WTC11 (cell line): ENCODE measurements around the gene PDCD1. TPM values are rescaled to one million over a fixed set of nuclear protein-coding genes. Genes with fewer than 3 reads are reported as not detected.
"Not testable (repeated sequence)": the region's sequence is repeated elsewhere in the genome, so short reads cannot be mapped to it uniquely, and the experiment has no call there.

Experiments used
- ATAC-seq: fragments of 200-7000 bp; cut with Tn5 transposase; 2 replicates; pipeline ENCODE4 v1.10.0; 2021; ENCODE audit warnings: mild to moderate bottlenecking, moderate library complexity
- CTCF ChIA-PET: fragments of 300-600 bp; sonication (Branson Sonifier 250); formaldehyde crosslinking; loops from one replicate; lab custom pipeline; 2021; ENCODE audit warnings: antibody characterized with exemption; lab: Charles Lee
- POLR2A ChIA-PET: fragments of 350-600 bp; sonication (Branson Sonifier 250); formaldehyde crosslinking; loops from one replicate; lab custom pipeline; 2021; ENCODE audit warnings: antibody characterized with exemption; lab: Charles Lee
- DNase-seq: peaks from one replicate; pipeline ENCODE4 v3.0.0; 2021; ENCODE audit warnings: low spot score
- H3K27ac Mint-ChIP-seq: 2 replicates; pipeline ENCODE4 v1.8.0; 2021; ENCODE audit warnings: mixed read lengths
- H3K27me3 Mint-ChIP-seq: 2 replicates; pipeline ENCODE4 v1.8.0; 2021; ENCODE audit warnings: low read depth, mild to moderate bottlenecking, moderate library complexity, mixed read lengths
- H3K36me3 Mint-ChIP-seq: 2 replicates; pipeline ENCODE4 v1.8.0; 2021; ENCODE audit warnings: mixed read lengths
- H3K4me1 Mint-ChIP-seq: 2 replicates; pipeline ENCODE4 v1.8.0; 2022; ENCODE audit warnings: mixed read lengths
- H3K4me3 Mint-ChIP-seq: 2 replicates; pipeline ENCODE4 v1.8.0; 2021; ENCODE audit warnings: mild to moderate bottlenecking, moderate library complexity, mixed read lengths
- H3K9me3 Mint-ChIP-seq: 2 replicates; pipeline ENCODE4 v1.8.0; 2021; ENCODE audit warnings: mixed read lengths
- ELF4 ChIP-seq: sonication (generic); formaldehyde crosslinking; IDR thresholded peaks from 2 replicates; pipeline ENCODE4 v1.8.1; 2022; ENCODE audit warnings: low read depth, mild to moderate bottlenecking, moderate library complexity, missing genetic modification reagents
- ETV6 ChIP-seq: sonication (generic); formaldehyde crosslinking; IDR thresholded peaks from 2 replicates; pipeline ENCODE4 v1.8.1; 2022; ENCODE audit warnings: mild to moderate bottlenecking, missing genetic modification reagents
- GABPB1 ChIP-seq: sonication (generic); formaldehyde crosslinking; IDR thresholded peaks from 2 replicates; pipeline ENCODE4 v1.8.1; 2023; ENCODE audit warnings: mild to moderate bottlenecking, missing genetic modification reagents
- GRHL2 ChIP-seq: fragments of 250-450 bp; sonication (Bioruptor Pico); IDR thresholded peaks from 2 replicates; pipeline ENCODE4 v1.8.0; 2022; ENCODE audit warnings: mild to moderate bottlenecking, moderate library complexity; ENCODE audit not compliant: insufficient replicate concordance, severe bottlenecking
- IRF2 ChIP-seq: sonication (generic); formaldehyde crosslinking; IDR thresholded peaks from 2 replicates; pipeline ENCODE4 v1.8.0; 2022; ENCODE audit warnings: low read depth, missing genetic modification reagents, borderline replicate concordance
- MXD4 ChIP-seq: fragments of 250-450 bp; sonication (Bioruptor Pico); IDR thresholded peaks from 2 replicates; pipeline ENCODE4 v1.8.0; 2021; ENCODE audit warnings: mild to moderate bottlenecking, moderate library complexity, borderline replicate concordance
- NFE2L1 ChIP-seq: sonication (generic); formaldehyde crosslinking; IDR thresholded peaks from 2 replicates; pipeline ENCODE4 v1.8.1; 2023; ENCODE audit warnings: missing genetic modification reagents
- NR1H2 ChIP-seq: sonication (generic); formaldehyde crosslinking; IDR thresholded peaks from 2 replicates; pipeline ENCODE4 v1.9.0; 2021; ENCODE audit warnings: mild to moderate bottlenecking, moderate library complexity, missing genetic modification reagents
- PRRX2 ChIP-seq: fragments of 250-450 bp; sonication (Bioruptor Pico); IDR thresholded peaks from 2 replicates; pipeline ENCODE4 v1.8.0; 2021; ENCODE audit warnings: mild to moderate bottlenecking
- RELA ChIP-seq: sonication (generic); formaldehyde crosslinking; IDR thresholded peaks from 2 replicates; pipeline ENCODE4 v1.8.1; 2022; ENCODE audit warnings: missing genetic modification reagents, mild to moderate bottlenecking, borderline replicate concordance
- RORB ChIP-seq: fragments of 250-450 bp; sonication (Bioruptor Pico); IDR thresholded peaks from 2 replicates; pipeline ENCODE4 v1.9.0; 2021; ENCODE audit warnings: mild to moderate bottlenecking
- SMAD3 ChIP-seq: sonication (generic); formaldehyde crosslinking; IDR thresholded peaks from 2 replicates; pipeline ENCODE4 v1.8.0; 2022; ENCODE audit warnings: missing genetic modification reagents, mild to moderate bottlenecking, borderline replicate concordance
- SMAD4 ChIP-seq: sonication (generic); formaldehyde crosslinking; IDR thresholded peaks from 2 replicates; pipeline ENCODE4 v1.8.0; 2022; ENCODE audit warnings: mild to moderate bottlenecking, missing genetic modification reagents
- ZNF423 ChIP-seq: fragments of 250-450 bp; sonication (Bioruptor Pico); IDR thresholded peaks from 2 replicates; pipeline ENCODE4 v2.1.2; 2022; ENCODE audit warnings: mild to moderate bottlenecking, moderate library complexity
- total RNA-seq: library from RNA; stranded (reverse); gene quantifications from 3 replicates; pipeline ENCODE4 v1.2.3, GENCODE V29; 2021
- TF ChIP-seq, protein P1 (sequence below): sonication (generic); formaldehyde crosslinking; IDR thresholded peaks from 2 replicates; pipeline ENCODE4 v1.8.1; 2022; ENCODE audit warnings: mild to moderate bottlenecking, missing genetic modification reagents, moderate library complexity, borderline replicate concordance
- TF ChIP-seq, protein P2 (sequence below): fragments of 250-450 bp; sonication (Bioruptor Pico); IDR thresholded peaks from 2 replicates; pipeline ENCODE4 v2.1.2; 2022; ENCODE audit warnings: mild to moderate bottlenecking, moderate library complexity
- TF ChIP-seq, protein P3 (sequence below): sonication (generic); formaldehyde crosslinking; IDR thresholded peaks from 2 replicates; pipeline ENCODE4 v1.8.0; 2022; ENCODE audit warnings: mild to moderate bottlenecking, missing genetic modification reagents
- TF ChIP-seq, protein P4 (sequence below): sonication (generic); formaldehyde crosslinking; IDR thresholded peaks from 2 replicates; pipeline ENCODE4 v1.8.1; 2023; ENCODE audit warnings: mild to moderate bottlenecking, moderate library complexity, missing genetic modification reagents
- TF ChIP-seq, protein P5 (sequence below): sonication (generic); formaldehyde crosslinking; IDR thresholded peaks from 2 replicates; pipeline ENCODE4 v1.8.0; 2022; ENCODE audit warnings: mild to moderate bottlenecking, missing genetic modification reagents
- TF ChIP-seq, protein P6 (sequence below): fragments of 250-450 bp; sonication (Bioruptor Pico); IDR thresholded peaks from 2 replicates; pipeline ENCODE4 v1.8.0; 2021; ENCODE audit warnings: mild to moderate bottlenecking
- TF ChIP-seq, protein P7 (sequence below): sonication (generic); formaldehyde crosslinking; IDR thresholded peaks from 2 replicates; pipeline ENCODE4 v1.8.1; 2023; ENCODE audit warnings: mild to moderate bottlenecking, missing genetic modification reagents, moderate library complexity

Gene PDCD1
- total RNA-seq, 1 experiment from 2014 or later, result 0.52 TPM

DNA sequence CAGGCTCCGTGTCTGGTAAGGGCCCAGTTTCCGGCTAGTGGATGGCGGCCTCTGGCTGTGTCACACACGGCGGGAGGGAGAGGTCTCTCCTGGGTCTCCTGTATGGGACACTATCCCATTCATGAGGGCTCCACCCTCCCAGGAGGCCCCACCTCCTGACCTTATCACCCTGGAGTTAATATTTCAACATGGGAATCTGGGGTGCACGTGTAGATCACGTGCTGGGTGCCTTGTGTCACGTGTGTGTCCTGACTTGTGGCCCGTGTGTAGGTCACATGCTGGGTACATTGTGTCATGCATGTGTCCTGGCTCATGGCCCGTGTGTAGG is 39.8 kb downstream of the PDCD1 start:
- peaks cover 7% of the 10 kb centered on the region; the same call in 1 of the 2 replicates for H3K4me1 Mint-ChIP-seq

DNA sequence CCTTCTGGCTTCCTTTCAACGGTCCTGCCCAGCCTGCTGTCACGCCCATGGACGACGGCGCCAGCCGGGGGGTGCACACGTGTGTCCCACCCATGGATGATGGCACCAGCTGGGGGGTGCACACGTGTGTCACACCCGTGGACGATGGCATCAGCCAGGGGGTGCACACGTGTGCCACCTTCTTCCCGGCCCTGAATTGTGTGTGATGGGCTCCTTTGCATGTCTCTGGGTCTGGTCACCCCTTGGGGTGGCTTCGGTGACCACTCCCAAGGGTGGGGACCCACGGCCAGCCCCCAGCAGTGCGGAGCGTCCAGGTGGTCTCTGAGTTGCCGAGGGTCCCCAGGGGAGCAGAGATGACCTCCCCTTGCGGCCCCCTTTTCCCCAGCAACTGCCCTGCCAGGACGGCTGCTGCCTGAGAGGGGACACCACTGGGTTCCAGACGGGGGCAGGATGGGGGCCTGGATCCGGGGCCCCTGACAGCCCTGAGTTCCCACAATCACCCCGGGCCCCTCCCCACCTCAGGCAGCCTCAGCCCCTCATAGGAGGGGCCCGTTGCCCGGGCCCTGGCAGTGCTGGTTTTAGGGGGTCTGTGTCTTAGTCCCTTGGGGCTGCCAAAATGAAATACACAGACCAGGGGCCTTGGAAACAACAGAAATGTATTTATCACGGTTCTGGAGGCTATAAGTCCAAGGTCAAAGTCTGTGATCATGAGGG is 40.3 kb downstream of the PDCD1 start:
- POLR2A ChIA-PET, result no interaction called here
- Mint-ChIP-seq H3K4me3 (no peak overlapping the region), H3K4me1 (peaks cover 7% of the 10 kb centered on the region; the same call in 1 of the 2 replicates), H3K27me3 (peaks cover 3% of the 10 kb centered on the region; the same call in 1 of the 2 replicates), H3K9me3 (peaks cover 6% of the 10 kb centered on the region), H3K27ac (no peak overlapping the region), H3K36me3 (no peaks in the 10 kb centered on the region)
- DNase-seq (no peak), ATAC-seq (no peak)
- CTCF ChIA-PET, result no interaction called here
- no peak for TF ChIP-seq SMAD4
- TF ChIP-seq, protein P1, sequence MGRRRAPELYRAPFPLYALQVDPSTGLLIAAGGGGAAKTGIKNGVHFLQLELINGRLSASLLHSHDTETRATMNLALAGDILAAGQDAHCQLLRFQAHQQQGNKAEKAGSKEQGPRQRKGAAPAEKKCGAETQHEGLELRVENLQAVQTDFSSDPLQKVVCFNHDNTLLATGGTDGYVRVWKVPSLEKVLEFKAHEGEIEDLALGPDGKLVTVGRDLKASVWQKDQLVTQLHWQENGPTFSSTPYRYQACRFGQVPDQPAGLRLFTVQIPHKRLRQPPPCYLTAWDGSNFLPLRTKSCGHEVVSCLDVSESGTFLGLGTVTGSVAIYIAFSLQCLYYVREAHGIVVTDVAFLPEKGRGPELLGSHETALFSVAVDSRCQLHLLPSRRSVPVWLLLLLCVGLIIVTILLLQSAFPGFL (CRISPR knock-in tag), result no peak
- TF ChIP-seq, protein P2, sequence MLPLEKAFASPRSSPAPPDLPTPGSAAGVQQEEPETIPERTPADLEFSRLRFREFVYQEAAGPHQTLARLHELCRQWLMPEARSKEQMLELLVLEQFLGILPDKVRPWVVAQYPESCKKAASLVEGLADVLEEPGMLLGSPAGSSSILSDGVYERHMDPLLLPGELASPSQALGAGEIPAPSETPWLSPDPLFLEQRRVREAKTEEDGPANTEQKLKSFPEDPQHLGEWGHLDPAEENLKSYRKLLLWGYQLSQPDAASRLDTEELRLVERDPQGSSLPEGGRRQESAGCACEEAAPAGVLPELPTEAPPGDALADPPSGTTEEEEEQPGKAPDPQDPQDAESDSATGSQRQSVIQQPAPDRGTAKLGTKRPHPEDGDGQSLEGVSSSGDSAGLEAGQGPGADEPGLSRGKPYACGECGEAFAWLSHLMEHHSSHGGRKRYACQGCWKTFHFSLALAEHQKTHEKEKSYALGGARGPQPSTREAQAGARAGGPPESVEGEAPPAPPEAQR (CRISPR knock-in tag), result no peak
- TF ChIP-seq, protein P3, sequence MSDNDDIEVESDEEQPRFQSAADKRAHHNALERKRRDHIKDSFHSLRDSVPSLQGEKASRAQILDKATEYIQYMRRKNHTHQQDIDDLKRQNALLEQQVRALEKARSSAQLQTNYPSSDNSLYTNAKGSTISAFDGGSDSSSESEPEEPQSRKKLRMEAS (CRISPR knock-in tag), result no peak
- no peak for TF ChIP-seq ETV6 (CRISPR knock-in tag)
- no peak for TF ChIP-seq MXD4
- TF ChIP-seq RORB (CRISPR knock-in tag), result no peak
- TF ChIP-seq IRF2 (CRISPR knock-in tag), result no peak
- TF ChIP-seq GABPB1 (CRISPR knock-in tag), result no peak
- no peak for TF ChIP-seq ZNF423 (CRISPR knock-in tag)
- TF ChIP-seq NFE2L1 (CRISPR knock-in tag), result no peak
- TF ChIP-seq ELF4, result no peak
- no peak for TF ChIP-seq GRHL2 (CRISPR knock-in tag)
- TF ChIP-seq NR1H2 (CRISPR knock-in tag), result no peak
- TF ChIP-seq, protein P4, sequence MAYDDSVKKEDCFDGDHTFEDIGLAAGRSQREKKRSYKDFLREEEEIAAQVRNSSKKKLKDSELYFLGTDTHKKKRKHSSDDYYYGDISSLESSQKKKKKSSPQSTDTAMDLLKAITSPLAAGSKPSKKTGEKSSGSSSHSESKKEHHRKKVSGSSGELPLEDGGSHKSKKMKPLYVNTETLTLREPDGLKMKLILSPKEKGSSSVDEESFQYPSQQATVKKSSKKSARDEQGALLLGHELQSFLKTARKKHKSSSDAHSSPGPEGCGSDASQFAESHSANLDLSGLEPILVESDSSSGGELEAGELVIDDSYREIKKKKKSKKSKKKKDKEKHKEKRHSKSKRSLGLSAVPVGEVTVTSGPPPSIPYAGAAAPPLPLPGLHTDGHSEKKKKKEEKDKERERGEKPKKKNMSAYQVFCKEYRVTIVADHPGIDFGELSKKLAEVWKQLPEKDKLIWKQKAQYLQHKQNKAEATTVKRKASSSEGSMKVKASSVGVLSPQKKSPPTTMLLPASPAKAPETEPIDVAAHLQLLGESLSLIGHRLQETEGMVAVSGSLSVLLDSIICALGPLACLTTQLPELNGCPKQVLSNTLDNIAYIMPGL (CRISPR knock-in tag), result no peak
- no peak for TF ChIP-seq PRRX2 (CRISPR knock-in tag)
- TF ChIP-seq, protein P5, sequence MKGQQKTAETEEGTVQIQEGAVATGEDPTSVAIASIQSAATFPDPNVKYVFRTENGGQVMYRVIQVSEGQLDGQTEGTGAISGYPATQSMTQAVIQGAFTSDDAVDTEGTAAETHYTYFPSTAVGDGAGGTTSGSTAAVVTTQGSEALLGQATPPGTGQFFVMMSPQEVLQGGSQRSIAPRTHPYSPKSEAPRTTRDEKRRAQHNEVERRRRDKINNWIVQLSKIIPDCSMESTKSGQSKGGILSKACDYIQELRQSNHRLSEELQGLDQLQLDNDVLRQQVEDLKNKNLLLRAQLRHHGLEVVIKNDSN (CRISPR knock-in tag), result no peak
- TF ChIP-seq RELA, result no peak
- TF ChIP-seq, protein P6, sequence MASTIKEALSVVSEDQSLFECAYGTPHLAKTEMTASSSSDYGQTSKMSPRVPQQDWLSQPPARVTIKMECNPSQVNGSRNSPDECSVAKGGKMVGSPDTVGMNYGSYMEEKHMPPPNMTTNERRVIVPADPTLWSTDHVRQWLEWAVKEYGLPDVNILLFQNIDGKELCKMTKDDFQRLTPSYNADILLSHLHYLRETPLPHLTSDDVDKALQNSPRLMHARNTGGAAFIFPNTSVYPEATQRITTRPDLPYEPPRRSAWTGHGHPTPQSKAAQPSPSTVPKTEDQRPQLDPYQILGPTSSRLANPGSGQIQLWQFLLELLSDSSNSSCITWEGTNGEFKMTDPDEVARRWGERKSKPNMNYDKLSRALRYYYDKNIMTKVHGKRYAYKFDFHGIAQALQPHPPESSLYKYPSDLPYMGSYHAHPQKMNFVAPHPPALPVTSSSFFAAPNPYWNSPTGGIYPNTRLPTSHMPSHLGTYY (CRISPR knock-in tag), result no peak
- TF ChIP-seq, protein P7, sequence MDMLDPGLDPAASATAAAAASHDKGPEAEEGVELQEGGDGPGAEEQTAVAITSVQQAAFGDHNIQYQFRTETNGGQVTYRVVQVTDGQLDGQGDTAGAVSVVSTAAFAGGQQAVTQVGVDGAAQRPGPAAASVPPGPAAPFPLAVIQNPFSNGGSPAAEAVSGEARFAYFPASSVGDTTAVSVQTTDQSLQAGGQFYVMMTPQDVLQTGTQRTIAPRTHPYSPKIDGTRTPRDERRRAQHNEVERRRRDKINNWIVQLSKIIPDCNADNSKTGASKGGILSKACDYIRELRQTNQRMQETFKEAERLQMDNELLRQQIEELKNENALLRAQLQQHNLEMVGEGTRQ (CRISPR knock-in tag), result no peak

More for the DNA sequence above, 39.8 kb downstream of the PDCD1 start:
- CTCF ChIA-PET, result no interaction called here
- Mint-ChIP-seq H3K36me3 (peaks cover 3% of the 10 kb centered on the region; the same call in 1 of the 2 replicates), H3K4me3 (no peak overlapping the region), H3K27me3 (peaks cover 7% of the 10 kb centered on the region), H3K27ac (no peak overlapping the region), H3K9me3 (peaks cover 10% of the 10 kb centered on the region)
- DNase-seq (no peak), ATAC-seq (no peak)
- POLR2A ChIA-PET, result no interaction called here
- TF ChIP-seq SMAD3, result no peak
- TF ChIP-seq GABPB1 (CRISPR knock-in tag), result peak; percentile 96
- TF ChIP-seq, protein P6 (CRISPR knock-in tag), result no peak

DNA sequence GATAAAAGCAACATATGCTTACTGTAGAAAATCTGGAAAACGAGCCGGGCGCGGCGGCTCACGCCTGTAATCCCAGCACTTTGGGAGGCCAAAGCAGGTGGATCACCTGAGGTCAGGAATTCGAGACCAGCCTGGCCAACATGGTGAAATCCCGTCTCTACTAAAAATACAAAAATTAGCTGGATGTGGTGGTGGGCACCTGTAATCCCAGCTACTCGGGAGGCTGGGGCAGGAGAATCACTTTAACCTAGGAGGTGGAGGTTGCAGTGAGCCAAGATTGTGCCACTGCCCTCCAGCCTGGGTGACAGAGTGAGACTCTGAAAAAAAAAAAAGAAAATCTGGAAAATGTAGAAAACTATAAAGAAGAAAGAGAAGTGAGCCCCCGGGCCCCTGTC is 40.9 kb downstream of the PDCD1 start:
- H3K36me3 Mint-ChIP-seq, H3K4me1 Mint-ChIP-seq, DNase-seq, H3K27me3 Mint-ChIP-seq, CTCF ChIA-PET, H3K9me3 Mint-ChIP-seq, POLR2A ChIA-PET, H3K4me3 Mint-ChIP-seq, ATAC-seq: not testable (repeated sequence)
- H3K27ac Mint-ChIP-seq, result peak overlapping the region; percentile 68; the same call in 1 of the 2 replicates
